T-helper 1 cell treated with Interleukin-12 subunit alpha and Interleukin-12 subunit beta and Interleukin-4 antibody, amounts not matched to agents 30 μg/mL and 1 μg/mL, for 36 hours (primary cell): ENCODE results near the gene ANO7.

Experiments used
- H3K27ac Mint-ChIP-seq: one replicate; pipeline ENCODE4 v1.8.0; 2021; ENCODE audit warnings: mild to moderate bottlenecking, mixed read lengths
- H3K27me3 Mint-ChIP-seq: one replicate; pipeline ENCODE4 v1.8.0; 2021; ENCODE audit warnings: low read depth, mixed read lengths
- H3K36me3 Mint-ChIP-seq: one replicate; pipeline ENCODE4 v1.8.0; 2021; ENCODE audit warnings: low read depth, mixed read lengths
- H3K4me1 Mint-ChIP-seq: one replicate; pipeline ENCODE4 v1.8.0; 2021; ENCODE audit warnings: low read depth, mixed read lengths
- H3K4me3 Mint-ChIP-seq: one replicate; pipeline ENCODE4 v1.8.0; 2021; ENCODE audit warnings: mild to moderate bottlenecking, moderate library complexity, mixed read lengths
- H3K9me3 Mint-ChIP-seq: one replicate; pipeline ENCODE4 v1.8.0; 2021; ENCODE audit warnings: mixed read lengths

The ANO7 gene

DNA sequence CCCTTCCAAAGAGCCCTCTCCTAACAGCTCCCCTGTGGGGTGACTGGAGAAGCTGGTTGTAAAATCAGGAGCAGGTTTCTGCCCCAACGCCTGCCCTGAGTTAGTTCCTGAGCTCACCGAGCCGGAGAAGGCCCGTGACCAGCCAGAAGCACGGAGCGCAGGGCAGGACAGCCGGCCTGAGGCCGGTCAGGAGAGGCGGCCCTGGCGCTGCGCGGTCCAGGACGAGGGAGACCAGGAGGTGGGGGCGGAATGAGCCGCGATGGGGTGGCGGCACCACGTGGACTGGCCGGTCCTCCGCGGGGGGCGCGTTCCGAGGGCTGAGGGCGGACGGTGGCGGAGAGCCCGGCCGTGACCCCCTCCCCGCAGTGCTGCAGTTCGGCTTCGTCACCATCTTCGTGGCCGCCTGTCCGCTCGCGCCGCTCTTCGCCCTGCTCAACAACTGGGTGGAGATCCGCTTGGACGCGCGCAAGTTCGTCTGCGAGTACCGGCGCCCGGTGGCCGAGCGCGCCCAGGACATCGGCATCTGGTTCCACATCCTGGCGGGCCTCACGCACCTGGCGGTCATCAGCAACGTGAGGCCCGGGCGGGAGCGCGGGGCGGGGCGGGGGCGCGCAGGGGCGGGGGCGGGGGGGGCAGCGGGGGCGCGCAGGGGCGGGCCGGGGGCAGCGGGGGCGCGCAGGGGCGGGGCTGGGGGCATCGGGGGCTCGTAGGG, 29.0 kb downstream of the ANO7 start:
- Mint-ChIP-seq H3K9me3 (no peaks in the 10 kb centered on the region), H3K4me1 (peaks cover 9% of the 10 kb centered on the region), H3K36me3 (no peaks in the 10 kb centered on the region), H3K27ac (no peak overlapping the region), H3K4me3 (peak overlapping the region; percentile 65), H3K27me3 (peaks cover 19% of the 10 kb centered on the region)

DNA sequence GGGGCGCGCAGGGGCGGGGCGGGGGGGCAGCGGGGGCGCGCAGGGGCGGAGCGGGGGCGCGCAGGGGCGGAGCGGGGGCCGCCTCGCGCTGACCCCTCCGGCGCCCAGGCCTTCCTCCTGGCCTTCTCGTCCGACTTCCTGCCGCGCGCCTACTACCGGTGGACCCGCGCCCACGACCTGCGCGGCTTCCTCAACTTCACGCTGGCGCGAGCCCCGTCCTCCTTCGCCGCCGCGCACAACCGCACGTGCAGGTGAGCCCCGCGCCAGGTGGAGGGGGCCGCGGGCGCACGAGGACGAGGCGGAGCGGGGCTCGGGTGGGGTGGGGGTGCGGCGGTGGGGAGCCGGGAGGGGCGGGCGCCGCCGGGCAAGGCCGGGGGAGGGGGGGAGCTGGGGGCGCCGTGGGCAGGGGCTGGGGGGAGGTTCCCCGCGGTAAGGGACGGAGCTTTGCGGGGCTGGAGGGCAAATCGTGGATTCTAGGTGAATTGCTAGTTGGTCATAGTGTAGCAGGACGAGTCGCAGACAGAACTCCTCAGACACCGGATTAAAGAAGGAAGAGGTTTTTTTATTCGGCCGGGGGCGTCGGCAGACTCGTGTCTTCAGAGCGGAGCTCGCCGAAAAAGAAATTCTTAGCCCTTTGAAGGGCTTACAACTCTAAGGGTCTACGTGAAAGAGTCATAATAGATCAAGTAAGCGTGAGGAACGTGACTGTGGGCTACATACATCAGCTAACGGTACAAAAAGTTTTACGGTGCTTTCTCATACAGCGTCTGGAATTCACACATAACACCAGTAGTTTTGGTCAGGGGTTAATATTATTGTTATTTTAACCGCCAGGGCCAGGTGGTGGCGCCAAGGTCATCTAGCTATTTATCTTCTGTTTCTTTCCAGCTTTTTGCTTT, 29.9 kb downstream of the ANO7 start:
- Mint-ChIP-seq H3K4me1 (peaks cover 12% of the 10 kb centered on the region), H3K27me3 (peaks cover 19% of the 10 kb centered on the region), H3K36me3 (no peaks in the 10 kb centered on the region), H3K27ac (peak overlapping the region; percentile 31), H3K9me3 (no peaks in the 10 kb centered on the region), H3K4me3 (peak overlapping the region; percentile 84)

DNA sequence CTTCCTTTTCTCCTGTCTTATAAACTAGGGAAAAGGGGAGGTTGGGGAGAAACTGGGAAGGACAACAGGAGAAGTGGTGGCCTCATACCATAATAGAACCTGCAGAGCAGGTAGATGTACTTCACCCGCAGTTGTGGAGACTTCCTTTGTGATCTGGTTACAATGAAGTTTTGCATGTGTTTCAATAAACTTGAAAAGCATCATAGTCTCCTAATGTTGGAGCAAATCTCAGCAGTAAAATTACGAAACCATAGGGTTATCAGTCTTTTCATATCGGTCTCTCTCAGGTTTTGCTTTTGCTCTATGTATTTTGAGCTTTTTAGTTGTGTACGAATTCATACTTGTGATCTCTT, 30.5 kb downstream of the ANO7 start:
- H3K36me3 Mint-ChIP-seq, result no peaks in the 10 kb centered on the region
- peaks cover 12% of the 10 kb centered on the region for H3K4me1 Mint-ChIP-seq
- peak overlapping the region; percentile 84 for H3K4me3 Mint-ChIP-seq
- H3K9me3 Mint-ChIP-seq, result no peaks in the 10 kb centered on the region
- H3K27me3 Mint-ChIP-seq, result peaks cover 19% of the 10 kb centered on the region
- no peak overlapping the region for H3K27ac Mint-ChIP-seq

DNA sequence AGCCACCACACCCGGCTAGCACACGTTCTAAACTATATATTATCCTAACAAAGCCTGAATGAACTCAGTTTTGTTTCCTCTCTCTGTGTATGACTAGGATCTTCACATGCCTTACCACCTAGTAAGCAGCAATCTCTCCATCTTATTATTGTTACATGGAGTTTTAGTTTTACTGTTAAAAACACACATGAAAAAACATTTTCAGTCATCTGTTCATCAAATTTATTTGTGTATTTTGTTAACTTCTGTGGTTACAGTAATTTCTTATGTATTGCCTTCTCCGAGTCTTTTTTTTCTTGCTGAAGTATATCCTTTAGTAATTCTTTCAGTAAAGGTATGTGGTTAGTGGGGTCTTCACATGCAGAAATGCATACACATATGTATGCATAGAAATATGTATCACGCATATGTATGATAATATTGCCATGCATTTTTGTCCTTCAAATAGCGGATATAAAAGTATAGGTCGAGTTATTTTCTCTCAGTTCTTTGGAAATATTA, 31.4 kb downstream of the ANO7 start:
- Mint-ChIP-seq H3K27ac (no peak overlapping the region), H3K9me3 (no peaks in the 10 kb centered on the region), H3K4me3 (no peak overlapping the region), H3K4me1 (peaks cover 12% of the 10 kb centered on the region), H3K36me3 (peaks cover 2% of the 10 kb centered on the region), H3K27me3 (peaks cover 19% of the 10 kb centered on the region)

DNA sequence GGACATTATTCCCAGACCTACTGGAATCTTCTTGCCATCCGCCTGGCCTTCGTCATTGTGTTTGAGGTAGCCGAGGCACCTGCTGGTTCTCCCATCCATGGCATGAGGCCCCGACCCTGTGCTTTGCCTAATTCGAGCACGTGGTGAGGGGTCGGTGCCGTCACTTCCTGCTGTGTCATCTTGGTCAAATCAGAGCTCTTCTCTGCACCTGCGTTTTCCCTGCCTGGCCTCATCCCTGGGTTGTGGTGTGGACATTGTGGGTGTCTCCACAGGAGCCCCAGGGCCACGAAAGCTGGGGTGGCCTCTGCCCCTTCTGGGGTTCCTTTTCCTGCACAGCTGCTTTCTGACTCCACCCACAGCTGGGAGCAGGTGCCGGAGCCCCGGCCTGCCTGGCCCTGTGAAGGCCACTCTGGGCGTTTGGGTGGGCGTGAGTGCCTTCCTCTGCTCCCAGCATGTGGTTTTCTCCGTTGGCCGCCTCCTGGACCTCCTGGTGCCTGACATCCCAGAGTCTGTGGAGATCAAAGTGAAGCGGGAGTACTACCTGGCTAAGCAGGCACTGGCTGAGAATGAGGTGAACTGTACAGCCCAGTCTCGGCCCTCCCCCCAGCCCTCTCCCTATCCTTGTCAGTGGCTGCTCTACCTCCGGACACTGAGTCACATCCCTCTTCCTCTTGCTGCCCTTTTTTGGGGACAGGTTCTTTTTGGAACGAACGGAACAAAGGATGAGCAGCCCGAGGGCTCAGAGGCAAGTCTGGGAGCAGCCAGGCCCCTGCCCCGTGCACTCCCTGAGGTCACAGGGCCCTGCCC, 34.9 kb downstream of the ANO7 start:
- Mint-ChIP-seq H3K4me1 (peaks cover 11% of the 10 kb centered on the region), H3K9me3 (no peaks in the 10 kb centered on the region), H3K36me3 (peaks cover 8% of the 10 kb centered on the region), H3K27me3 (peaks cover 18% of the 10 kb centered on the region), H3K27ac (no peak overlapping the region), H3K4me3 (no peak overlapping the region)

DNA sequence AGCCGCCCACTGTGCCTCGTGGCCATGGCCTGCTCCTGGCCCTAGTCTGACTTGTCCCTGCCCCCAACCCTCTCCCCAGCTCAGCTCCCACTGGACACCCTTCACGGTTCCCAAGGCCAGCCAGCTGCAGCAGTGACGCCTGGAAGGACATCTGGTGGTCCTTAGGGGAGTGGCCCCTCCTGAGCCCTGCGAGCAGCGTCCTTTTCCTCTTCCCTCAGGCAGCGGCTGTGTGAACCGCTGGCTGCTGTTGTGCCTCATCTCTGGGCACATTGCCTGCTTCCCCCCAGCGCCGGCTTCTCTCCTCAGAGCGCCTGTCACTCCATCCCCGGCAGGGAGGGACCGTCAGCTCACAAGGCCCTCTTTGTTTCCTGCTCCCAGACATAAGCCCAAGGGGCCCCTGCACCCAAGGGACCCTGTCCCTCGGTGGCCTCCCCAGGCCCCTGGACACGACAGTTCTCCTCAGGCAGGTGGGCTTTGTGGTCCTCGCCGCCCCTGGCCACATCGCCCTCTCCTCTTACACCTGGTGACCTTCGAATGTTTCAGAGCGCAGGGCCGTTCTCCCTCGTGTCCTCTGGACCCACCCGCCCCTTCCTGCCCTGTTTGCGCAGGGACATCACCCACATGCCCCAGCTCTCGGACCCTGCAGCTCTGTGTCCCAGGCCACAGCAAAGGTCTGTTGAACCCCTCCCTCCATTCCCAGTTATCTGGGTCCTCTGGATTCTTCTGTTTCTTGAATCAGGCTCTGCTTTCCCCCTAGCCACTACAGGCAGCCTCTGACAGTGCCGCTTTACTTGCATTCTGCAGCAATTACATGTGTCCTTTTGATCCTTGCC, 35.8 kb downstream of the ANO7 start:
- Mint-ChIP-seq H3K9me3 (no peaks in the 10 kb centered on the region), H3K4me3 (no peak overlapping the region), H3K27me3 (peaks cover 9% of the 10 kb centered on the region), H3K27ac (no peak overlapping the region), H3K4me1 (peaks cover 4% of the 10 kb centered on the region), H3K36me3 (peaks cover 13% of the 10 kb centered on the region)

DNA sequence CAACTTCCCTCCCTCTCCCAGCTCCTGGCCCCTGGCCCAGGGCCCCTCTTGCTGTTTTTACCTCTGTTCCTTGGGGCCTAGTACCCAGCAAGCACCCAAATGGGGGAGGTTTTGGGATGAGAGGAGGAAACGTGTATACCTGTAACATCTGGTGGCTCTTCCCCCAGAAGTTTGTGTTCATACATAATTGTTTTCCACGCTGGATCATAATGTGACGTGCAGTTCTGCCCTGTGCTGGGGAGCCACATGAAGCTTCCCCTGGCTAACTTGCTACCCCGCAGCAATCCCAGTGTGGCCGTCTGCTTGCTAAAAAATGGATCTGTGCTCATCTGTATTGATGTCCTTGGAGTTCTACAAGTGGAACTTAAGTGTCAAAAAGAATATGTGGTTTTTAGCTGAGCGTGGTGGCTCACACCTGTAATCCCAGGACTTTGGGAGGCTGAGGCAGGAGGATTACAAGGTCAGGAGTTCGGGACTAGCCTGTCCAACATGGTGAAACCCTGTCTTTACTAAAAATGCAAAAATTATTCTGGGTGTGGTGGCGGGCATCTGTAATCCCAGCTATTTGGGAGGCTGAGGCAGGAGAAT, 36.5 kb downstream of the ANO7 start:
- Mint-ChIP-seq H3K4me3 (no peak overlapping the region), H3K9me3 (no peaks in the 10 kb centered on the region), H3K36me3 (peaks cover 15% of the 10 kb centered on the region), H3K27ac (no peak overlapping the region), H3K27me3 (peaks cover 2% of the 10 kb centered on the region), H3K4me1 (peaks cover 2% of the 10 kb centered on the region)

DNA sequence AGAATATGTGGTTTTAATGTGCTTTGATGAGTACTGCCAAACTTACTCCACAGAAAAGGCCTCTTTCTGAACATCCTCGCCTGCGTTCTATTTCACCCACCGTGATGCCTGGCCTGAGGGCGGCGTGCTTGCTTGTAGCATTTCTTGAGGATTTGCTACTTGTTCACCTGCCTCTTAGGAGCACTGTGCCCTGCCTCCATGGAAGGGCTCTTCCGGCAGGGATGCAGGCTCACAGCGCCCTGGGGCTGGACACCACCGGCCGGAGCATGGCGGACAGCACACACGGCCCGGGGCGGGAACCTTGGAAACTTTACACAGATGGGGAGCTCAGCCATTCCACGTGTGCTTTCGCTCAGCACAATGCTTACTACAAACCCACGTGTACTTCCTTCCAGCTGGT, 37.1 kb downstream of the ANO7 start:
- peaks cover 2% of the 10 kb centered on the region for H3K4me1 Mint-ChIP-seq
- H3K27ac Mint-ChIP-seq, result no peak overlapping the region
- peaks cover 16% of the 10 kb centered on the region for H3K36me3 Mint-ChIP-seq
- H3K4me3 Mint-ChIP-seq, result no peak overlapping the region
- H3K9me3 Mint-ChIP-seq, result no peaks in the 10 kb centered on the region
- no peaks in the 10 kb centered on the region for H3K27me3 Mint-ChIP-seq

DNA sequence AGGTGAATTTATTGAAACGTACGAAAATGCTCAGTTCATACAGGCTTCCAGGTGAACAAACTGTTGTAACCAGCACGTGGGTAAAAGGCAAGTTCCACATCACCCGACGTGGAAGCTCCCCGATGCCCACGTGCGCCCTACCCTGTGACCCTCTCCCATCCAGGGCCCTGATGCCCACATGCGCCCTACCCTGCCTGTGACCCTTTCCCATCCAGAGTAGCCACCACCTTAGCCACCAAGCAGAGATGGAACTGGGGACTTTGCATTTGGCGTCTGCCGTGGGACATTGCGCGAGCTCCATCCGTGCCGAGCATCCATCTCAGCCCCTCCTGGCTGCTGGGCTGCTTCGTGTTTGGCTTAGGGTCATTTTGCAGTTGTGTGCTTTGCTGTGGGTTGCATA, 37.5 kb downstream of the ANO7 start:
- Mint-ChIP-seq H3K27me3 (no peaks in the 10 kb centered on the region), H3K36me3 (peaks cover 16% of the 10 kb centered on the region), H3K27ac (no peak overlapping the region), H3K4me1 (peaks cover 2% of the 10 kb centered on the region), H3K4me3 (no peak overlapping the region), H3K9me3 (no peaks in the 10 kb centered on the region)

DNA sequence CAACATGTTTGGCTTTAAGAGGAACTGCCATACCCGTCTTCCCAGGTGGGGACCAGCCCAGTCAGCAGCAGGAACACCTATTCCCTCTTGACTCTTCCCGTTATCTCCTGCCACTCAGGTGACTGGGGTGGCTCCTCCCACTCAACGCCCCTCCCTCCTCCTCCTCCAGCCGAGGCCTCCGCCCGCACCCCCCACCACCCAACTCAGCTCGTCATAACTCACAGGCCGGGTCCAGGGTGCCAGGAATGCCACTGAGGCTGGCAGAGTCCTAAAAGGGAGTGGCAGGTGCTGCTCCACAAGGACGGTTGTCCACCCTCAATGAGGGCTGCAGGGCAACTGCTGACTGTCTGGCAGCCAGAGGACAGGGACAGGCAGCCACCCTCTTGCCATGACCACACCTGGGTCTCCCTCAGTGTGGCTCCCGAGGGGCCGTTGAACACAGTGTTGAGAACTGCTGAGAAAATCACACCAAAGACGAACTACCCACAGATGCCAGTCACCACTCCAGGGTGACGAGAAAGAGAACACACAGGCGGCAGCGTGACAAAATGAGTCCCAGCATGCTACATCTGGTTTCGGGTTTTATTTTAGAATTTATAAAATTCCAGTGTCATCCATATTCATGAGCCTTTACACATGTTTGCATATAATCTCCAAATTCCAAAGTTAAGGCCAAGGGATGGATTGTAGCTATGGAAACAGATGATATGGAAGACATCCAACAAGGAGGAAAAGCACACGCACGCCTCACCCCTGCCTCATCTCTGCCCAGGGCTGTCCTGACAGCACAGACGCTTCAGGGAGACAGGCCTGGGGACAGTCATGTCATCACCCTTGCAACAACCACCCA, 38.5 kb downstream of the ANO7 start:
- no peaks in the 10 kb centered on the region for H3K27me3 Mint-ChIP-seq
- H3K27ac Mint-ChIP-seq, result no peak overlapping the region
- no peaks in the 10 kb centered on the region for H3K9me3 Mint-ChIP-seq
- no peak overlapping the region for H3K4me3 Mint-ChIP-seq
- H3K4me1 Mint-ChIP-seq, result peaks cover 2% of the 10 kb centered on the region
- H3K36me3 Mint-ChIP-seq, result peaks cover 23% of the 10 kb centered on the region

DNA sequence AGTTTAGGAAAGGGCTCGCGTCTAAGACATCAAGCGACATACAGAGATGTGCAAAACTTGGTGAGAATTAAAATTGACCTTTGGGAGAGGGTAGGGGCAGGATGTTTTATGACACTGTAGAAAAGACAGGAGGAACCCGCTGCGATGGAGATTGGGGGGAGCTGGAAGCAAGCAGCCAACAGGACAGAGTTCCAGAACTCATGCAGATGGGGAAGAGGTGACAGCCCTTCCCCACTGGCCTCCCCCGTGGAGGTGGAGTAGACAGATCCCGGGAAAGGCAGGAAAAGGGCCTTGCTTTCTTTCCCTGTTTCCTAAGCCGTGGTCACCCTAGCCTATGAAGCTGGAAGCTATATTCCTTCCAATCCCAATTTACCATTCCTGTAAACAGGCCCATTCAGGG, 39.1 kb downstream of the ANO7 start:
- Mint-ChIP-seq H3K4me1 (peaks cover 2% of the 10 kb centered on the region), H3K36me3 (peaks cover 26% of the 10 kb centered on the region), H3K27me3 (no peaks in the 10 kb centered on the region), H3K9me3 (no peaks in the 10 kb centered on the region), H3K4me3 (no peak overlapping the region), H3K27ac (no peak overlapping the region)

DNA sequence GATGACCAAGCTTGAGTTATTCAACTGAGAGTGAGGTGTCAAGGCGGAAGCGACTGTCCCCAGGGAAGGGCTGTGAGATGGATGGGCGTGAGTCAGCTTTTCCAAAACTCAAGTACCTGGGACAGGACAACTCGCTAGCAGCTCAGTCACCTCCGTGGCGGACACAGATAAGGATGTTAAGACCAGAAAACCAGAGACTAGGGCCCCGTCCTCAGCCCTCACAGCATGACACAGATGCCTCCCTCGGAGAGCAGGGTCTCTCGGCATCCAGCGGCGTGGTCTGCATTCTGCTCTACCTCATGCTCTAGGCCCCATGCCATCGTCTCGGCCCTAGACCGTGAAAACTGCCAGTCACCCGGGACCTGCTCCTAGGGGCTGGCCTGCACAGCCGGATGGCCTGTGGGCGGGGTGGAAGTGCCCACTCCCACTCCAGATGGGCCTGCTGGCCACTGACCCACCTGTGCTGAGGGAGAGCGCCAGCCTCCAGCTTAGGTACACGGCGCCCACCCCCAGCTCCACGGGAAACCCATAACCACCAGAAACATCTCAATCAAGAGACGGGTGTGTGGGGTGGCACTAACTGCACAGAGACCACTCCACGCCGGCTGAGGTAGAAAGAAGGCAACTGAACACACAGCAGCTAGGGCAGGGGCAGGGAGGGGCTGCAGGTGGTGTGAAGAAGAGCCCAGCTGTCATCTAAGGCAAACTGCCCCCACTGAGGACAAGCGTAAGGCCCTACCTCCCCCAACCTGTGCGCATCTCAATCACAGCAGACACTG, 39.8 kb downstream of the ANO7 start:
- H3K27me3 Mint-ChIP-seq, result no peaks in the 10 kb centered on the region
- H3K4me3 Mint-ChIP-seq, result no peak overlapping the region
- no peak overlapping the region for H3K27ac Mint-ChIP-seq
- peaks cover under 1% of the 10 kb centered on the region for H3K4me1 Mint-ChIP-seq
- H3K9me3 Mint-ChIP-seq, result no peaks in the 10 kb centered on the region
- peaks cover 30% of the 10 kb centered on the region for H3K36me3 Mint-ChIP-seq
